OCI-LY3 (cell line): ENCODE results near the gene ST8SIA2.

Experiments
- H2AFZ ChIP-seq: fragments of 200-600, 300-600 bp; shearing (Covaris generic); 2 replicates; pipeline ENCODE4 v1.6.0; 2014; ENCODE audit warnings: antibody characterized with exemption, low read depth, low read length
- H3K27ac ChIP-seq: fragments of 200-600, 300-600 bp; sonication (generic); 2 replicates; pipeline ENCODE4 v1.5.1; 2014; ENCODE audit warnings: mild to moderate bottlenecking, low read length, moderate library complexity, mixed read lengths
- H3K27me3 ChIP-seq: fragments of 200-600, 300-600 bp; sonication (generic); 2 replicates; pipeline ENCODE4 v1.6.1; 2014; ENCODE audit warnings: low read depth, low read length, mixed read lengths
- H3K36me3 ChIP-seq: fragments of 200-600, 300-600 bp; sonication (generic); replicated peaks from 2 replicates; pipeline ENCODE3; 2014; ENCODE audit warnings: low read depth, low read length, mixed read lengths
- H3K4me1 ChIP-seq: fragments of 300-600, 200-600 bp; sonication (generic); 2 replicates; pipeline ENCODE4 v1.6.1; 2014; ENCODE audit warnings: low read length, mixed read lengths
- H3K4me2 ChIP-seq: fragments of 200-600, 300-600 bp; sonication (generic); 2 replicates; pipeline ENCODE4 v1.6.1; 2014; ENCODE audit warnings: low read length, mixed read lengths
- H3K4me3 ChIP-seq: fragments of 300-600, 200-600 bp; sonication (generic); 2 replicates; pipeline ENCODE4 v1.5.1; 2014; ENCODE audit warnings: antibody characterized with exemption, mild to moderate bottlenecking, low read length, moderate library complexity
- H3K79me2 ChIP-seq: fragments of 300-600, 200-600 bp; shearing (Covaris generic); 2 replicates; pipeline ENCODE4 v1.6.1; 2014; ENCODE audit warnings: mild to moderate bottlenecking, low read length, mixed read lengths
- H3K9ac ChIP-seq: fragments of 300-600, 200-600 bp; shearing (Covaris generic); 2 replicates; pipeline ENCODE4 v1.6.0; 2014; ENCODE audit warnings: mild to moderate bottlenecking, low read length, moderate library complexity
- H3K9me3 ChIP-seq: fragments of 200-600, 300-600 bp; shearing (Covaris generic); 2 replicates; pipeline ENCODE4 v1.6.1; 2014; ENCODE audit warnings: low read length, mixed read lengths; ENCODE audit not compliant: insufficient read depth
- H4K20me1 ChIP-seq: fragments of 200-600, 300-600 bp; sonication (generic); 2 replicates; pipeline ENCODE4 v1.6.1; 2016; ENCODE audit warnings: low read length, mixed read lengths; ENCODE audit not compliant: insufficient read depth
- EZH2phosphoT487 ChIP-seq: fragments of 200-600 bp; shearing (Covaris generic); IDR thresholded peaks from 2 replicates; pipeline ENCODE4 v1.6.1; 2018; ENCODE audit warnings: antibody characterized with exemption, mixed run types, low read depth
- TF ChIP-seq, protein P1 (sequence below): fragments of 200-600, 300-600 bp; sonication (generic); IDR thresholded peaks from 2 replicates; pipeline ENCODE4 v1.5.1; 2014; ENCODE audit warnings: antibody characterized with exemption, low read length, low read depth

The ST8SIA2 gene

DNA sequence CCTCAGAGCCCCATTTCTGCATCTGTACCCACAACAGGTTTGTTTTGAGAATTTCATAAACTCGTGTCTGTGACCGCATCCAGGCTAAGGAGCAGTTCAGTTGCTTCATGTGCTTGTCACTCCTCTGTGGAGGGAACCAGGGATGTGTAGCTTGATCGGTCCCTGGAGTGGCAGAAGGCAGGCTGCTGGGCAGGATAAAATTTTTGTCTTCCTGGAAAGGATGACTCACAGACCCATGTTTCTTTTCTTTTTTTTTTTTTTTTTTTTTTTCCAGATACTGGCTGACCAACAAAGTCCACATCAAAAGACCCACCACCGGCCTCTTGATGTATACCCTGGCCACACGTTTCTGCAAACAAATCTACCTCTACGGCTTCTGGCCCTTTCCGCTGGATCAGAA, 70.1 kb downstream of the ST8SIA2 start:
- Histone ChIP-seq H3K9ac (no peak overlapping the region), H3K4me2 (no peak overlapping the region), H3K36me3 (no peaks in the 10 kb centered on the region), H3K9me3 (no peaks in the 10 kb centered on the region), H3K4me1 (no peaks in the 10 kb centered on the region), H2AFZ (no peak overlapping the region), H4K20me1 (no peaks in the 10 kb centered on the region), H3K27me3 (peaks cover 20% of the 10 kb centered on the region), H3K27ac (no peak overlapping the region), H3K79me2 (no peaks in the 10 kb centered on the region), H3K4me3 (no peak overlapping the region)
- TF ChIP-seq EZH2phosphoT487, result no peak
- TF ChIP-seq, protein P1, sequence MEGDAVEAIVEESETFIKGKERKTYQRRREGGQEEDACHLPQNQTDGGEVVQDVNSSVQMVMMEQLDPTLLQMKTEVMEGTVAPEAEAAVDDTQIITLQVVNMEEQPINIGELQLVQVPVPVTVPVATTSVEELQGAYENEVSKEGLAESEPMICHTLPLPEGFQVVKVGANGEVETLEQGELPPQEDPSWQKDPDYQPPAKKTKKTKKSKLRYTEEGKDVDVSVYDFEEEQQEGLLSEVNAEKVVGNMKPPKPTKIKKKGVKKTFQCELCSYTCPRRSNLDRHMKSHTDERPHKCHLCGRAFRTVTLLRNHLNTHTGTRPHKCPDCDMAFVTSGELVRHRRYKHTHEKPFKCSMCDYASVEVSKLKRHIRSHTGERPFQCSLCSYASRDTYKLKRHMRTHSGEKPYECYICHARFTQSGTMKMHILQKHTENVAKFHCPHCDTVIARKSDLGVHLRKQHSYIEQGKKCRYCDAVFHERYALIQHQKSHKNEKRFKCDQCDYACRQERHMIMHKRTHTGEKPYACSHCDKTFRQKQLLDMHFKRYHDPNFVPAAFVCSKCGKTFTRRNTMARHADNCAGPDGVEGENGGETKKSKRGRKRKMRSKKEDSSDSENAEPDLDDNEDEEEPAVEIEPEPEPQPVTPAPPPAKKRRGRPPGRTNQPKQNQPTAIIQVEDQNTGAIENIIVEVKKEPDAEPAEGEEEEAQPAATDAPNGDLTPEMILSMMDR, result no peak

DNA sequence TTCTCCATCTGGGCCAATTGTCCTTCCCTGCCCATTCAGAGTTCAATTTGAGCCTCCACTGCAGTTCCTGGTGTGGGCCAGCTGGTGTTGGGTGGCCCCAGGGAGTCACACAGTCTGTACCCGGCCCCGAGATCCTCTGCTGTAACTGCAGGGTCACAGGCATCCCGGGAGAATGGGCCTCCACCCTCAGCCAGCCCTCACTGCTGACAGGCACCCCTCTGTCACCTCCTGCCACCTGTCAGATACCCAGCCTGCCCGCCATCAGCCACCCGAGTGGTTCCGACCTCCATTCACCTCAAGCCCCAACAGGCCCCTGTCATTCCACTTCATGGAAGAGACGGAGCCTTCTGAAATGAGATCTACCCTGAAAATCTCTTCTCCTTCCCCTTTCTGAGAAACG, 73.2 kb downstream of the ST8SIA2 start:
- no peaks in the 10 kb centered on the region for H3K79me2 ChIP-seq
- no peak overlapping the region for H2AFZ ChIP-seq
- no peaks in the 10 kb centered on the region for H3K36me3 ChIP-seq
- H4K20me1 ChIP-seq, result no peaks in the 10 kb centered on the region
- no peak overlapping the region for H3K4me3 ChIP-seq
- peaks cover 30% of the 10 kb centered on the region for H3K27me3 ChIP-seq
- H3K4me2 ChIP-seq, result no peak overlapping the region
- no peak overlapping the region for H3K27ac ChIP-seq
- TF ChIP-seq EZH2phosphoT487, result no peak
- TF ChIP-seq, protein P1, result no peak
- H3K9ac ChIP-seq, result no peak overlapping the region
- H3K4me1 ChIP-seq, result no peaks in the 10 kb centered on the region
- H3K9me3 ChIP-seq, result no peaks in the 10 kb centered on the region

DNA sequence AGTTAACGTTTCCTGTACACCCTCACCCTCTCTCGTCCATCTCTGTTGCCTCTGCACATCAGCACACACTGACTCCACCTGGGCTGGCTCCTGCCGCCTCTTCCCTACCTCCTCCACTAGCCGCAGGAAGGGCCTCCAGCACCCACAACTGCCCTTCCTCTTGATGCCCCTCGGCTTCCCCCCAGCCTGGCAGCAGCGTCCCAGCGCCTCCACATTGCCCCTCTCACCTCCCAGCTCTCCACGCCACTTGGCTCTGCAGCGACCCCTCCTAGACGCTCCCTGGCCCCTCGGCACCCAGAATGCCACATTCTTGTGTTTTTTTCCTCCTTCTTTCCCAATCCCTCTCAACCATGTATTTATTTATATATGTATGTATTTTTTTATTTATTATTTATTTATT, 73.6 kb downstream of the ST8SIA2 start:
- H3K79me2 ChIP-seq, result no peaks in the 10 kb centered on the region
- no peak overlapping the region for H2AFZ ChIP-seq
- no peak overlapping the region for H3K9ac ChIP-seq
- no peak for TF ChIP-seq EZH2phosphoT487
- TF ChIP-seq, protein P1, result no peak
- H3K36me3 ChIP-seq, result no peaks in the 10 kb centered on the region
- H3K4me1 ChIP-seq, result no peaks in the 10 kb centered on the region
- no peak overlapping the region for H3K4me2 ChIP-seq
- H3K9me3 ChIP-seq, result no peaks in the 10 kb centered on the region
- H3K27me3 ChIP-seq, result peaks cover 27% of the 10 kb centered on the region
- no peak overlapping the region for H3K4me3 ChIP-seq
- no peaks in the 10 kb centered on the region for H4K20me1 ChIP-seq
- H3K27ac ChIP-seq, result no peak overlapping the region

DNA sequence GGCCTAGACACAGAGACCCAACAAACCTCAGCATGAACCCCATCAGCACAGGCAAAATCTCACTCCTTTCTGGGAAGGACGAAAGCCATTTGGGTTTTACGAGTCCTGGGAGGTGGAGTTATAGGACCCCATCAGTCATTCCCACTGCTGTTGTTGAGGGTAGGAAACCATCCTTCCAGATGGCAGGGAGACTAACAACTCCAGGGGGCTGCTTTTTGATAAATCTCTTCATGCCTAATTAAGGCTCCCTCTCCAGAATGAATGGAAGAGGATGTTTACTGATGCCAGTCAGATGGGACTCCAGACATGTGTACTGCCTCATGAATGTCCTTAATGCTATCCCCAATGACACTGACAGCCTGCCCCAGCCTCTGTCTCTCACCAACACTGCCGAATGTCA, 75.3 kb downstream of the ST8SIA2 start:
- peaks cover 13% of the 10 kb centered on the region; the same call in 1 of the 2 replicates for H3K27me3 ChIP-seq
- no peak overlapping the region for H3K4me3 ChIP-seq
- TF ChIP-seq, protein P1, result no peak
- no peak for TF ChIP-seq EZH2phosphoT487
- H2AFZ ChIP-seq, result no peak overlapping the region
- H3K27ac ChIP-seq, result no peak overlapping the region
- no peaks in the 10 kb centered on the region for H3K9me3 ChIP-seq
- H4K20me1 ChIP-seq, result no peaks in the 10 kb centered on the region
- H3K4me2 ChIP-seq, result no peak overlapping the region
- H3K79me2 ChIP-seq, result no peaks in the 10 kb centered on the region
- H3K36me3 ChIP-seq, result no peaks in the 10 kb centered on the region
- no peaks in the 10 kb centered on the region for H3K4me1 ChIP-seq
- H3K9ac ChIP-seq, result no peak overlapping the region
